Endometrium (tissue), 2 donors: ENCODE results near the gene CAMK1D.
"Not testable (repeated sequence)": the region's sequence is repeated elsewhere in the genome, so short reads cannot be mapped to it uniquely, and the experiment has no call there.

ENCODE experiments used
- FAIRE-seq: peaks from 2 replicates; lab custom pipeline; 2012; peaks lifted over from hg19 to GRCh38; lab: Jason Lieb, UNC
- donor health status: control.
- donor health status: control.

Gene CAMK1D

DNA sequence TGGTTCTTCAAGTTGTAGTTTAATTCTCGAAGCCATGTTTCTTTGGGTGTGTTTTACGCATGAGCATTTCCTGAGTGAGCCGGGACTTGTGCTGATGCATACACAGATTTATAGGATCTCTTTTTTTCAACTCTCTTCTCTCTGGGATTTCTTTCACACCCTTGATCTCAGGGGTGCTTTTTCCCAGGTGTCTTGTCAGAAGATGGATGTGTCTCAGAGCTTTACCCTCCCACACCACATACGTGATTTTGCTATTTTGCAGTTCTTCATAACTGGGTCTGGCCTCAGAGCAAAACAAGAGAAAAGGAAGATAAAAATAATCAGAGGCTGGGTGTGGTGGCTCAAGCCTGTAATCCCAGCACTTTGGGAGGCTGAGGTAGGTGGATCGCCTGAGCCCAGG lies 177.0 kb downstream of the CAMK1D start:
- no peak for FAIRE-seq

DNA sequence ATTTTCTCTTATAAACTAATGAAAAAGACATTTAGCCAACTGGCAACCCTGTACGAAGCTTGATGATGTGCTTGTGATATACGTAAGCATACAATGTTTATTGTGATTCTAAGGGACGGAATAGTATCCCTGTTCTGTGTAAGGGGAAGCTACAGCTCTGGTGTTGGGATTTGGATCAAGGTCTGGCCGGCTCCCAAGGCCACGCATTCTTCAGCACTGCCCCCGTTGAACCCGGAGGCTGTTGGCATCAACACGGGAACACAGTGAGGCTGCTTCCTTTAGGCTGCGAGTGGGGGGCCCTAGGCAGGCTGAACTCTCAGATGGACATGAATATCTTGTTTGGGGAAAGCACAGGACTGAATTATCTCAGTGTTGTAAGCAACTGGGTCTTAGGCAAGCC lies 180.6 kb downstream of the CAMK1D start:
- FAIRE-seq = no peak

DNA sequence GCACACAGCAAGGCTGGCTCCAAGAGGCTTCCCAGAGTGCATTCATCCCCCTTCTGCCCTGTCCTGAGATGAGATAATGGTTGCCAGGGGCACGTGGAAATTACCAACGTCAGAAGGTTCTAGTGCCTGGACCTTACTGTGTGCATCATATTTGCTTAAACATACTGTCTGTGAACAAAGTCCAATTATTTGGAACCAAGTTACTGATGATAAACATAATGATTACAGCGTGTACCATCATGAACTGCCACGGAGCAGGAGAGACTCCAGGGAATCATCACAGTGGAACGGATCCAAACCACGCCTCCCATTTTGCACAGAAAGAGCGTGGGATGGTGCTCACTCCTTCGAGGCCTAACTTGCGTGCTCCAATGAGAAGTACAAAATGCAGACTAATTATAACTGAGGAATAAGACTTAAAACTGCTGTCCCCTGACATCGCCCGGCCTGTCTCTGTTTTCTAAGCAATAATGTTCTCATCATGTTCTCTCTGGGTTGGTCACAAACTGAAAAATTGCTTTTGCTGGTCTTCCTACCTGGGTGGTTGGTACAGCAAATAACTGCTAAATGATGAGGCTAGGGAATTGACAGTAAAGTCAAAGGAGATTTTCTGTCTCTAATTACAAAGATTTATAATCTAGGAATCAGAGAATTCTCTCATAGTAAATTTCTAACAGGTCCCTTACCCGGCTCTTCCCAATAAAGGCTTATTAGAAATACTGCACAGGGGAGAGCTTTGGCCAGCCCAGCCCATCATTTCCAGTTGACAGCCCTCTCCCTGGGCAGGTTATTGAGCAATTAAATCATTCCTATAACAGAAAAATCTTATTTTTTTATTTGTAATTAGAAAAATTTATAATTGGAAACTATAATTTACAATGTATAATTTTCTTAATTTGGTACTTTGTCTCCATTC lies 182.2 kb downstream of the CAMK1D start:
- FAIRE-seq = no peak

DNA sequence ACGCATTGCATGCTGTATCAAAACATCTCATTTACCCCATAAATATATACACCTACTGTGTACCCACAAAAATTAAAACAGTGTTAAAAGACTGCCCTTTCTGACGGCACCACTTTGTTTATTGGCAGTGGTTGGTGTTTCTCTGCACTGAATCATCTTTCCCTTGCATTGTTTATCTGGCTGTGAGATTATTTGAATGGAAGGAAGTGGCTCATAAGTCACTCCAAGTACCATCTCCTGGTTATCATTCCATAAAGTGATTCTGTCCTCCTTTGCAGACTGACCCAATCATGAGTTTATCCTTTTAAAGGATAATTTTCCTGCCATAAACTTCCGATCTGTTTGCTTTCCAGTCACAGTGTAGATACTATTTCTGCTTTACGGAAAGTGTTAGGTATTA lies 183.8 kb downstream of the CAMK1D start:
- no peak for FAIRE-seq

DNA sequence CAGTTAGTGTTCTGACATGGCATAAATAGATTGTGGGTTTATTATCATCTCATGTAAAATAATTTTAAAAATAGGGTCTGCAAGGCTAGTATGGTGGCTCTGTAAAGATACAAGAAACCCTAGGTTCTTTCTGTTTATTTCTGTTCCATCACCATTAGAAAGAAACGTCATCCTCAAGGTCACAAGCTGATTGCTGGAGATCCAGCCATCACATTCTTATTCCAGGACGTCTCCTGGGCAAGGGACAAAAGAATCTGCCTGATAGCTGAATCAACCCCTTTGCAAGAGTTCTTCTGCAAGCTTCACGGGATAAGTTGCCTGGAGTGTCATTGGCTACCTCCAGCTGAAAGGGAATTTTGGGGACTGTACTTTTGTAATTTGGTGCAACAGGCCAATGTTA lies 184.4 kb downstream of the CAMK1D start:
- no peak for FAIRE-seq

DNA sequence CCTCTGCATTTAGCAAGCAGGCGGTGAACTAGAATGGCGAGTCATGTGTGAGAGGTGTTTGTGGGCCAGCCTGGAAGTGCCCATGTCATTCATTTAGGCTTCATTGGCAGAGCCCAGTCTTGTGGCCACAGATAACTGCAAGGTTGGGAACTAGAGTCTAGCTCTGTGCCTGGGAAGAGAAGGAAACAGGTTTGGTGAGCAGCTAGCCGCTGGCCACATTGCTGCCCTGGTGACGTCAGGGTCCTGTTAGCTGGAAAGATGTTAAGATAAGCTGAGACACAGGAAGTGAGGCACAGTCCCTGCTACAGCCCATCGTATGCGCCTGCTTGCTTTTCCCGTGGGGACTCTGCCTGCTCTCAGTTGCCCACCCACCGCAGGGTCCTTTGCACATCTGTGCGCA lies 185.5 kb downstream of the CAMK1D start:
- no peak for FAIRE-seq

DNA sequence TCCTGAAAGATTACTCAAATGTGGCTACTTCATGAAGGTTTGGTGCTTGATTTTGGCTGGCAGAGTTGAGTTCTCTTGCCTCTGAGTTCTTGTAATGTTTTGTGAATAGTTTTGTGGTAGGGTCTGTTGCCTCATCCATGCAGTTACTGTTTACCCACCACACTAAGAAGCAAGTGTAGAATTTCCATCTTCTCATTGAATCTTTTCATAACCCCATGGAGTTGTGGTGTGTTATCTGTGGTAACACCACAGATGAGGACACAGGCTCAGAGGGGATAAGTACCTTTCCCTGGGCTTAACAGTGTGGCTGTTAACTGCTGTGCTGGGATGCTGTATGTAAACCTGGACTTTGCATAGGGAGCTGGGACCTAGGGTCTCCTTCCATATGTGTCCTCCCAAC lies 186.3 kb downstream of the CAMK1D start:
- no peak for FAIRE-seq

DNA sequence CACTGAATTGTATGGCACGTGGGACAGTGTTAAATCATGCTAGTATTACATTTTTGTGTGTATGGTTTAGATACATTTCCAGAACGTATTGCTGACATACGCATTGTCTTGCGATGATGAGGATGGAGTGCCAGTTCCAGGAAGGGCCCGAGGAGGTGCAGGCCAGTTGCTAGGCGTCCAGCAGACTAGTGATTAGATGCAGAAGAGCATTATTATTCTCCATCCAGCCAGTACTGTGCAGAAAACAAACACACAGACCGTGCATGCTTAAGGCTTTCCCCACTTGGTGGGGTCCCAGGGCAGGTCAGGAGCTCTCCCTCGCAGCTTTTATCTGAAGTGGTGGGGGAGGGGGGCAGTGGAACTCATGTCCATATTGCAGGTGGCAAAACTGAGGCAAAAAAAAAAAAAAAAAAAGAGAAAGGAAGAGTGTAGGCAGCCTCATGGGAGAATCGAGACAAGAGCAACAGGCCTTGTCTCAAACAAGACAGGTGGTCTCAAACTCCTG lies 189.2 kb downstream of the CAMK1D start:
- FAIRE-seq = no peak

DNA sequence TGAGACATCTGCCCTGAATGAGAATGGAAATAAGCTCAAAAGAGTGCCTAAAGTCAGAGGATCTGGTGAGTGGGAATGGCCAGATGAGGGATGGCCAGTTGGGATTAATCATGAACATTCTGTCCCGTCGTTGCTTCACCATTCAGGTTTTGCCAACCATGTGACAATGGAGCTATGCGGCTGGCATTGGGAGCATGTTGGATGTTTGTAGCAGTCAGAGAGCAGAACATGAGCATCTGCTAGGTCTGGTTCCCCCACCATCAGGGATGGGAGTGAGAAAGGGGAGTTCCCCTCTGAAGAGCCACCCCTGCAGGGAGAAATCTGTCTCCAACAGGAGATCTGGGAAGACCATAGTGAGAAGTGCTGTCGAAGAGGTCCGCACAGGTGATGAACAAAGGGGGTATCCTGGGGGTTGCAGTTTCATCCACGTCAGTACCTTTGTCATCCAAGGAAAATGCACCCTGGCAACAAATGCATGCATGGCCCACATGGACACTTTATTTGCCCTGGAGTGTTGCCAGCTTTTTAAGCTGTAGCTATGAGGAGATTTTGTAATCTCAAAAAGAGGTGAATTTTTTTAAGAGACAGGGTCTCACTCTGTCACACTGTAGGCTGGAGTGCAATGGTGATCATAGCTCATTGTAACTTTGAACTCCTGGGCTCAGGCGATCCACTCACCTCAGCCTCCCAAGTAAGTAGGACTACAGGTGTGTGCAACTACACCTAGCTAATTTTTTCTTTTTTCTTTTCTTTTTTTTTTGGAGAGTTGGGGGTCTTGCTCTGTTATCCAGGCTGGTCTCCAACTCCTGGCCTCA lies 190.2 kb downstream of the CAMK1D start:
- FAIRE-seq = no peak

DNA sequence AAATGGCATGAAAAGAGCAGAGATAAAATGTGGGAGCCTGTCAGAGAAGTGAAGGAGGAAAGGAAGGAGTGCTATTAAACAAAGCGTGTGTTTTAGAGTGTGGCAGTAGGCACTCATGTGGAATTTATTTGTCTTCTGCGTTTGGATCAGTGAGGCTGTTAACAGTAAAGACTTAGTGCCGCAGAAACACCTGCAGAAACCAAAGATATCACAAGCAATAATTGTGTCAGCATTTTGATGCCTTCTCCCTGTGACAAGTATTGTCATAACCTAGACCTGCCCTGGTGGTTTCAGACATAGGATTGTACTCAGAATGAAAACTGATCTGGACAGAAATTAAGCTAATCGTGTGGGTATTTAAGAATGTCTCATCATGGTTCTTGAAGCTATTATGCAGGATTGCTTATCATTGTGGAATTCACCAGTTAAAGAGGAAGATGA lies 191.0 kb downstream of the CAMK1D start:
- no peak for FAIRE-seq

DNA sequence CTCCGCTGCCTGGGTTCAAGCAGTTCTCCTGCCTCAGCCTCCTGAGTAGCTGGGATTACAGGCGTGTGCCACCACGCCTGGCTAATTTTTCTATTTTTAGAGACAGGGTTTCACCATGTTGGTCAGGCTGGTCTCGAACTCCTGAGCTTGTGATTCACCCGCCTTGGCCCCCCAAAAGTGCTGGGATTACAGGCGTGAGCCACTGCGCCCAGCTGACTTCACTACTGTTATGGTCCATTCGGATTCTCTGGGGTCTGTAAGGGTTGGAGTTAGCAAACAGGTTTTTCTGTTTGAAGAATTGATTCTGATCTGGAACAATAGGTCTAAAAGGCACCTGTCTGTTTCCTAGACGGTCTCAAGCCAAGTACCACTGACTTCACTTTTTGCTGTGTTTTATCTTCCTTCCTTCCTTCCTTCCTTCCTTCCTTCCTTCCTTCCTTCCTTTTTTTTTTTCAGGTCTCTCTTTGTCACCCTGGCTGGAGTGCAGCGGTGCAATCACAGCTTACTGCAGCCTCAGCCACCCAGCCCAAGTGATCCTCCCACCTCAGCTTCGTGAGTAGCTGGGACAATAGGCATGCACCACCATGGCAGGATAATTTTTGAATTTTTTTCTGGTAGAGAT lies 192.2 kb downstream of the CAMK1D start:
- FAIRE-seq = no peak

DNA sequence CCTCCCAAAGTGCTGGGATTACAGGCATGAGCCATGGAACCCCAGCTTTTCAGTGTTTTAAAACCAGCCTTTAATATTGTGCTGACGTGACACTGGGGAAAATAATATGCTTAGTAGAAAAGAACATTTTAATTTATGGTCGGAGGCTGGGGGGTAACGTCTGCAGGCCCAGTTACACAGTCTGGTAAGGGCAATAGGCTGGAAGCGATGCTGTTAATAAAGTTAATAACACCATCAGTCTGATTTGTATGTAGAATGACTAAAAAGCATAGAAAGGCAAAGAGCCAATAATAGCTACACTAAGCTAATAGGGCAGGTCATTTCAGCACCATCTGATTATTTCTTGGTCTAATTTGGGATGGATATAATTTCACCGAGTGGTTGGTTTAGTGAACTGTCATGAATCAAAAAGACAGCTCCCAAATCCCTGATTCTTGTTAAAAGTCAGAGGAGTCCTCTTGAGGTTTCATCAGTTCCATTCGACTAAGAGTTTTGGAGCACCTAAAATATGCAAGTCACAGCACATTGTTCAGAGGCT lies 192.9 kb downstream of the CAMK1D start:
- no peak for FAIRE-seq

DNA sequence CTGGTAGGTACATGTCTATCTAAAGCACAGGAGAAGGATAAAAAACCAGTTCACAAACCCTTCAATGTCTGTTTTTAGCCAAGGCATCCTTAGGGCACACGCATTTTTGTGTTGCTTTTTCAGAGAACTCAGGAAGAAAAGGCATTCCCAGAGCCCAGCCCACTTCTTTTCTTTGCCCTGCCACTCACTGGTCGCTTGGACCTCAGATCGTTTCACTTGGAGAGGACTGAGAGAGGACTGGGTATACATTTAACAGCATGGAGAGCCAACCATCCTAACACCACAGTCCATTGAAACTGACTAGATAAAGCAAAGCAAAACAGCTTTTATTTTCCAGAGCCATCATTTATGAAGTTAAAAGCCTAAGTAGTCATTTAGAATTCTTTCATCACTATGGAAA lies 194.2 kb downstream of the CAMK1D start:
- no peak for FAIRE-seq

DNA sequence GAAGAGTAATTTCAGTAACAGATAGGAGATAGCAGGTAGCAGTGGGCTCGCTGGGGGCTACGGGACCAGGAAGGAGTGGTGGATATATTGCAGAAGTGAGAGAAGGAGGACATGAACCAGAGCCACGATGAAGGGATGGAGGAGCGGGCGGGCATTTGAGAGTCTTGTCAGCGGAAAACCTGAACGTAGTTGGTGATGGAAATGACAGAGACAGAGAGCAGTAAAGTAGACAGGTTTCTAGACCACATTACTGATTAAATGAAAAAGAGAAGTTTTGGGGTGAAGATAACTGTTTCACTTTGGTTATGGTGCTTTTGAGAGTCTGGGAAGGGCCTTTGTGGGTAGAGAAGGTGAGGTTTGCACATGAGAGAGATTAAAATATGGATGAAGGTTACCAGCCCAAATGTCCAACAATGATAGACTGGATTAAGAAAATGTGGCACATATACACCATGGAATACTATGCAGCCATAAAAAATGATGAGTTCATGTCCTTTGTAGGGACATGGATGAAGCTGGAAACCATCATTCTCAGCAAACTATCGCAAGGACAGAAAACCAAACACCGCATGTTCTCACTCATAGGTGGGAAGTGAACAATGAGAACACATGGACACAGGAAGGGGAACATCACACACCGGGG lies 196.9 kb downstream of the CAMK1D start:
- not testable (repeated sequence) for FAIRE-seq

DNA sequence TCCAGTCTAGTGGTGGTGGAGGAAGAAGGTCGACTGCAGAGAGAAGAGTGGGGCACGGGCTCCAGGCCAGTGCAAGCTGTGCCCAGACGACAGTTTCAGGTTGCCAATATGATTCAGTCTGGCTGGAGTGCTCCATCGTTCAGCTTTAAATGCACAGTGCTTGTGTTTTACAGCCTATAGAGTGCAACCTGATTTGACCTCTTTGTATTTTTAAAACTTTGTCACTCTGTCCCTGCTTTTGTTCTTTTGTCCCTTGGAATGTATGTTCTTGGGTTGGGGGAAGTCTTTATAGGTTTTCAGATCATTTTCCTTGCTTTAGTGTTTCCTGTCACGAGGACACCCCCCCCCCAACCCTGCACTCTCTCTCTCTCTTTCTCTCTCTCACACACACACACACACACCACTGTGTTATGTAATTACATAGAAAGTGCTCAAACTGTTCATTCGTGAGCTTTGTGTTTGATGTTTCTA lies 198.0 kb downstream of the CAMK1D start:
- FAIRE-seq = no peak

DNA sequence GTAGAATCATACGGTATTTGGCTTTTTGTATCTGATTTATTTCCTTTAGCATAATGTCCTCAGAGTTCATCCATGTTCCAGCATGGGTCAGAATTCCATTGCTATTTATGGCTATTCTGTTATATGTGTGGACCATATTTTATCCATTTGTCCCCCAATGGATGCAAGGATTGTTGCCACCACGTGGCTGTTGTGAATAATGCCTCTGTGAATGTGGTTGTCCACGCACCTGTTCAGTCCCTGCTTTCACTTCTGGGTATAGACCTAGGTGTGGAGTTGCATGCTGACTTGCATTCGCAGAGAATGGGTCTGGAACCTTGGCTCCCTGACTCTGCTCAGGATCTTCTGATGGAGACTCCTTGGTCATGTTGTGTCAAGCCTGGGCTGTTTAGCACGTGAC lies 199.9 kb downstream of the CAMK1D start:
- no peak for FAIRE-seq

DNA sequence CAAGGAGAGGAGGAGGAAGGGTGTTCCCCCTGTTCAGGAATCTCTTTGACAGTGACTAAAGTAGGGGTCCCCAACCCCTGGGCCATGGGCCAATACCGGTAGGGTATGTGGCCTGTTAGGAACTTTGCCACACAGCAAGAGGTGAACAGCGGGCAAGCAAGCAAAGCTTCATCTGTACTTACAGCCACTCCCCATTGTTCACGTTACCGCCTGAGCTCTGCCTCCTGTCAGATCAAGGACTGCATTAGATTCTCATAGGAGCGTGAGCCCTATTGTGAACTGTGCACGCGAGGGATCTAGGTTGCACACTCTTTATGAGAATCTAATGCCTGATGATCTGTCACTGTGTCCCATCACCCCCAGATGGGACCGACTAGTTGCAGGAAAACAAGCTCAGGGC lies 201.6 kb downstream of the CAMK1D start:
- no peak for FAIRE-seq

DNA sequence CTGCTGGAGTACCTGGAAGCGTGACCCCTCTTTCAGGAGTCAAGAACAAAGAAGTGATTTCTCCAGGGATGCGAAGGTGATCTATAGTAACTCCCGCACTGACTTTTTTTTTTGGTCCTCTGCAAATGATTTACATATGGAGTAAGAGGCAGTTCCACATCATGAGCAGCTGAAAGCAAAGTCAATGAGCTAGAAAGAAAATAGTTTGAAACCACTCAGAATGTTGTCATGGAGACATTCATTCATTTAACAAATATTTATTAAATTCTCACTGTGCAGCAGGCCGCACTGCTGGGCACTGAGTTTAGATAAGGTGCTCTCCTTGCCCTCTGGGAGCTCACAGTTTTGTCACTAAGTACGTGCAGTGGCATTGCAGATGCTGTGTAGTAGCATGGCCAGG lies 206.7 kb downstream of the CAMK1D start:
- no peak for FAIRE-seq

DNA sequence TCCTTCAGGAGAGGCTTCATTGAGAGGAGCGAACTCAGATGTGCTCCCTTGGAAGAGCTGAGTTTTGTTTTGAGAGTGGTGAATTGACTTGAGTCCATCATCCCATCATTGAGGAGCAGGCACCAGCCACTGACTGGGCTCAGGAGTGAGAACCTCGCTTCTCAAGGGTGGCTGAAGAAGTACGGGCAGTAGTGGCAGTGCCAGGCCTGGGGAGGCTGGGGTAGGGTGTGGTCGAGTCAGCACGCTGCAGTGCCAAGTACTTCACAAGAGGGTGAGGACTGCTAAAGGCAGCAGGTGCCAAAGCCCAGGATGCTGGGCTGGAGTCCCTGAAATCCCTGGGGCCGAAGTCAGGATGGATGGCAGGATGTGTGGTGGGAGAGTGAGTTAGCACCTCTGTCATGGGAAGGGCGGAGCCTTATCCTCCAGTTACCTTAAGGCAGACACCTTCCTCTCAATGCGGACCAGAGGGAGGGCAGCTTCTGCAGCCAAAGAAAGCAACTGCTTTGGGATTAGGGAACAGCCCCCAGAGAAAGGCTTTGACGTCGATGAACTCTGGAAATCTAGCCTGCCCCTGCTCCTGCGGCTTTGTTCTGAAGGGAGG lies 210.3 kb downstream of the CAMK1D start:
- no peak for FAIRE-seq

DNA sequence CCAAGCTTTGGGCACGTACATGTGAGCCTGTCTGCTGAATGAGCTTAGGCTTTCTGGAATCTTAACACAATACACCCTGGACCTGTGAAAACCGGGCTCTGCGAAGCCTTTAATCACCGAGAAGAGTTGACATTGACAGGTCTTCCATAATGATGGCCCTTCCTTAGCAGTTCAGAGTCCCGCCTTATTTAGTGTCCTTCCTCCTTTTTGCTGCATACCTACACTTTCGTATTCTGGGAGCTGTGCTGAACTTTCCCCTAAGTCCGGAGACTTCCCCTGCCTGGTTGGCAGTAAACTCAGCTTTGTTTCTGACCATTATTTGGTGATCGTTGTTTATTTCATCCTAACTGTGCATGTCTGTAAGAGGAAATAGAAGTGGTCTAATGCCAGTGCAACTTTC lies 212.0 kb downstream of the CAMK1D start:
- no peak for FAIRE-seq

DNA sequence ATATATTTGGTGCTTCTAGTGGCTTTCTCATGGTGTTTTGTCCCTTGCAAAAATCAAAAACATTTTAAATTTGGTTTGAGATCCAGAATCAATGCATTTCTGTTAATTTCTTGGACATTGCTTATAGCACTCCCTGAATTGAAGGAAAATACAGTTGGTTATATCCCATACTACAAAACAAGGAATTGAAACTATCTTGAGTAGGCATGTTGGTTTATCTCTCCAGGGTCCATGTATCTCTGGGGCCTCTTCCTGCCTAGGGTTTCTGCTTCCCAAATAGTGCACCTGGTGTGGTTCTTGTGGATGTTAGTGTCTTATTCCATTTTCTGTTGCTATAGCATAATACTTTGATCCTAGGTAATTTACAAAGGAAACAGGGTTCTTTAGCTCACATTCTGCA lies 212.4 kb downstream of the CAMK1D start:
- no peak for FAIRE-seq
